ENCODE results near the gene NUDT8. TPM values are rescaled to one million over a fixed set of nuclear protein-coding genes. Genes with fewer than 3 reads are reported as not detected.

NUDT8 gene
- total RNA-seq, 4 donors from 2014 or later = 3.5 to 7.6 TPM; not detected in 2

DNA sequence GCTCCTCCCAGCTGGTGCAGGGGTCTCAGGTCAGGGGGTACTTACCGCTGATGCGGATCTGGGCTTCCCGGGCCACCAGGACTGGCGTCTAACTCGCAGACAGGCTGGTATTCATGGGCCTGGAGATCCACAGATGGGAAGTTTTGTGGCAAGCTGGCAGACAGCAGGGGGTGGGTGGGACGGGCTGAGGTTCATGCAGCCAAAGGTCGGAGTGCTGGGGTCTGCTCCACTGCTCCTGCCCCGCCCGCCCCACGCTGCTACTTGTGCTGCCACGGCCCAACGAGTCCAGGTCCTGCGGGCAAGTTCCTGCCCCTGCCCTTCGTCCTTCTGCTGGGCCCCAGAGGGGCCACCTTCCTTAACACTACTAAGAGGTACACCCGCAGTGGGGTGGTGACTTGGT is 17.7 kb upstream of the NUDT8 start:
- intact Hi-C loops (cut with DNase I; ENCODE audit: low total_unique reads) = no loop called here
- TF ChIP-seq, protein P1, sequence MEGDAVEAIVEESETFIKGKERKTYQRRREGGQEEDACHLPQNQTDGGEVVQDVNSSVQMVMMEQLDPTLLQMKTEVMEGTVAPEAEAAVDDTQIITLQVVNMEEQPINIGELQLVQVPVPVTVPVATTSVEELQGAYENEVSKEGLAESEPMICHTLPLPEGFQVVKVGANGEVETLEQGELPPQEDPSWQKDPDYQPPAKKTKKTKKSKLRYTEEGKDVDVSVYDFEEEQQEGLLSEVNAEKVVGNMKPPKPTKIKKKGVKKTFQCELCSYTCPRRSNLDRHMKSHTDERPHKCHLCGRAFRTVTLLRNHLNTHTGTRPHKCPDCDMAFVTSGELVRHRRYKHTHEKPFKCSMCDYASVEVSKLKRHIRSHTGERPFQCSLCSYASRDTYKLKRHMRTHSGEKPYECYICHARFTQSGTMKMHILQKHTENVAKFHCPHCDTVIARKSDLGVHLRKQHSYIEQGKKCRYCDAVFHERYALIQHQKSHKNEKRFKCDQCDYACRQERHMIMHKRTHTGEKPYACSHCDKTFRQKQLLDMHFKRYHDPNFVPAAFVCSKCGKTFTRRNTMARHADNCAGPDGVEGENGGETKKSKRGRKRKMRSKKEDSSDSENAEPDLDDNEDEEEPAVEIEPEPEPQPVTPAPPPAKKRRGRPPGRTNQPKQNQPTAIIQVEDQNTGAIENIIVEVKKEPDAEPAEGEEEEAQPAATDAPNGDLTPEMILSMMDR (IDR thresholded peaks at IDR 0.05) = no peak
- TF ChIP-seq POLR2A (IDR thresholded peaks at IDR 0.05) = no peak
- Histone ChIP-seq H3K4me1 (no peaks in the 10 kb centered on the region), H3K27ac (no peak overlapping the region), H3K27me3 (peaks cover 0 to 3% of the 10 kb centered on the region in 2 donors), H3K36me3 (no peaks in the 10 kb centered on the region), H3K4me3 (no peak overlapping the region), H3K9me3 (no peaks in the 10 kb centered on the region)
- no peak for DNase-seq

GRCh38 chr11:67646535-67647336 is 17.0 kb upstream of the NUDT8 start:
- Histone ChIP-seq H3K27ac (no peak overlapping the region), H3K4me1 (no peaks in the 10 kb centered on the region), H3K36me3 (no peaks in the 10 kb centered on the region), H3K4me3 (no peak overlapping the region), H3K27me3 (peaks cover 0 to 3% of the 10 kb centered on the region in 2 donors), H3K9me3 (no peaks in the 10 kb centered on the region)
- DNase-seq = no peak
- TF ChIP-seq, protein P1 (IDR thresholded peaks at IDR 0.05) = no peak
- TF ChIP-seq POLR2A (IDR thresholded peaks at IDR 0.05) = no peak
- intact Hi-C loops (cut with DNase I; ENCODE audit: low total_unique reads) = no loop called here

- no peaks in the 10 kb centered on the region for H3K9me3 ChIP-seq
- H3K27me3 ChIP-seq = peaks cover 0 to 3% of the 10 kb centered on the region in 2 donors
- DNase-seq = no peak
- no peak overlapping the region for H3K4me3 ChIP-seq
- no peak overlapping the region for H3K27ac ChIP-seq
- H3K36me3 ChIP-seq = no peaks in the 10 kb centered on the region
- no peak for TF ChIP-seq POLR2A (IDR thresholded peaks at IDR 0.05)
- TF ChIP-seq, protein P1 (IDR thresholded peaks at IDR 0.05) = no peak
- intact Hi-C loops (cut with DNase I; ENCODE audit: low total_unique reads) = no loop called here
- no peaks in the 10 kb centered on the region for H3K4me1 ChIP-seq
Observed at GRCh38 chr11:67645521-67646461, 16.1 kb upstream of the NUDT8 start.

DNA sequence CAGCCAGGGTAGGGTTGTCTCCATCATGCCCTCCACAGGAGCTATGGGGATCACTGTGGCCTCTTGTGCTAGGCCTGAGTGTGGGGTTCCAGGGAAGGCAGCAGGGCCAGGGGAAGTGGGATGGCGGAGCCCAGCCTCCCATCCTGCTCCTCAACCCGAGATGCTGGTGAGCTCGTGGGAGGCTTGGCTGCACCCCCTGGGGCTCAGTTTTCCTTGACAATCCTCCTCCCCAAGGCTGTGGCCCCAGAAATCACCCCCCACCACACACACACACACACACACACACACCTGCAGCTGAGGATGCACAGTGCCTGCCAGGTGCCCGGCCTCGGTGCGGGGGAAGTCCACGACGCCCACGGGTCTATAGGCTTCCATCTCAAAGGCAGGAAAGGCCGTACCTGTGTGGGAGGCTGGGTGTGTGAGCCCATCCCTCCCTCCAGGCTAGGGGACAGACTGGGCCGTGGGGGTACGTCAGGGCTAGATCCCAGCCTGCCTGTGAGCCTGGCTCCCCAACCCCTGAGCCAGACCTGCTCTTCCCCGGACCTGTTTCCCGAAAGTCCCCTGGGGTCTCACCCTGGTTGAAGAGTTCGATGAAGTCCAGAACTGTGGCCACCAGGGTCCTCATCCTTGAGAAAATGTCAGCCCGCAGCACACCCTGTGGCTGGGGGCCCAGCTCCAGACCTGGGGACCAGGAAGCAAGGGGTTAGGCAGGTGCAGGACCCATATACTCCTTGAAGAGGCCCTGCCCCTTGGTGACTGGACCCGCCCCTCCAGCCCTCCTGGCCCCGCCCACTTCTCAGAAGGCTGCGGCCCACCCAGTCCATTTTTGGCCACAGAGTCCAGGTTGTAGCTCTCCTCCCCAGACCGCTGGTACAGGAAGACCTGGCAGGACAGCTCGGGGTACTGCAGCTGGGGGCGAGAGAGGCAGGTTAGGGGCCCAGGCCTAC is 15.0 kb upstream of the NUDT8 start:
- TF ChIP-seq, protein P1 (IDR thresholded peaks at IDR 0.05) = no peak
- no peak for TF ChIP-seq POLR2A (IDR thresholded peaks at IDR 0.05)
- Histone ChIP-seq H3K4me1 (no peaks in the 10 kb centered on the region), H3K27ac (no peak overlapping the region), H3K27me3 (peaks cover 0 to 3% of the 10 kb centered on the region in 2 donors), H3K4me3 (no peak overlapping the region), H3K9me3 (no peaks in the 10 kb centered on the region), H3K36me3 (no peaks in the 10 kb centered on the region)
- no peak for DNase-seq
- intact Hi-C loops (cut with DNase I; ENCODE audit: low total_unique reads) = no loop called here
